Measurements from ENCODE around the gene KCNS1. TPM values are rescaled to one million over a fixed set of nuclear protein-coding genes. Genes with fewer than 3 reads are reported as not detected.

The KCNS1 gene
- total RNA-seq, 1 donor from 2014 or later, result 2.2 TPM

DNA sequence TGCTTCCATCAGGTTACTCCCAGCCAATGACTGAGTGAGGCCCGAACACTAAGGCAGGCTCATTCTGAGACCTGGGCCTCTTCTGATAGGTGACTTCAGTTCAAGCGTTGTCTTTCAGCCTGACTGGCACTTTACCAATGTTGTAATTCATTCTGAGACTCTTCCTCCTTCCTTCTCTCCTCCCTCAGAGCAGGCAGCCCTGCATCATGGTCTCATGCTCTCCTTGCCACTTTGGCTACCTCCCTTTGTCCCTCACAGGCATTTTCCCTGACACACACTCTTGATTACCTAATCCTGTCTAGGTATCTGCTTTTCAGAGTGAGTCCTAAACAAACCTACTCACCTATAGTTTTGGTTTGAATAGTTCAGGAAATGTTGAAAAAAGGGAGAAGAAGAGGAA lies 36.0 kb upstream of the KCNS1 start:
- no peak overlapping the region for H3K4me3 Mint-ChIP-seq (ENCODE audit: unreplicated experiment)
- H3K27me3 Mint-ChIP-seq (ENCODE audit: low read depth, unreplicated experiment), result no peaks in the 10 kb centered on the region
- Histone ChIP-seq H3K79me2 (ENCODE audit: insufficient read depth, low read length) (no peaks in the 10 kb centered on the region), H3K9ac (ENCODE audit: low read length) (no peak overlapping the region), H3K4me2 (ENCODE audit: low read length) (no peak overlapping the region), H3K4me1 (ENCODE audit: insufficient read depth, low read length) (no peaks in the 10 kb centered on the region), H3K36me3 (ENCODE audit: insufficient read depth, low read length) (no peaks in the 10 kb centered on the region), H3K4me3 (ENCODE audit: insufficient read depth, low read depth, low read length) (no peak overlapping the region), H2AFZ (ENCODE audit: low read depth, low read length) (no peak overlapping the region), H3K9me3 (ENCODE audit: insufficient read depth, low read depth, low read length) (no peaks in the 10 kb centered on the region), H3K27ac (ENCODE audit: low read depth, low read length) (no peak overlapping the region), H3K27me3 (ENCODE audit: insufficient read depth, low read length) (peaks cover 8% of the 10 kb centered on the region), H4K20me1 (ENCODE audit: insufficient read depth, low read length) (no peaks in the 10 kb centered on the region)
- no peak overlapping the region for H3K27ac Mint-ChIP-seq (ENCODE audit: unreplicated experiment)
- peaks cover 1% of the 10 kb centered on the region for H3K9me3 Mint-ChIP-seq (ENCODE audit: unreplicated experiment)
- TF ChIP-seq, protein P1, sequence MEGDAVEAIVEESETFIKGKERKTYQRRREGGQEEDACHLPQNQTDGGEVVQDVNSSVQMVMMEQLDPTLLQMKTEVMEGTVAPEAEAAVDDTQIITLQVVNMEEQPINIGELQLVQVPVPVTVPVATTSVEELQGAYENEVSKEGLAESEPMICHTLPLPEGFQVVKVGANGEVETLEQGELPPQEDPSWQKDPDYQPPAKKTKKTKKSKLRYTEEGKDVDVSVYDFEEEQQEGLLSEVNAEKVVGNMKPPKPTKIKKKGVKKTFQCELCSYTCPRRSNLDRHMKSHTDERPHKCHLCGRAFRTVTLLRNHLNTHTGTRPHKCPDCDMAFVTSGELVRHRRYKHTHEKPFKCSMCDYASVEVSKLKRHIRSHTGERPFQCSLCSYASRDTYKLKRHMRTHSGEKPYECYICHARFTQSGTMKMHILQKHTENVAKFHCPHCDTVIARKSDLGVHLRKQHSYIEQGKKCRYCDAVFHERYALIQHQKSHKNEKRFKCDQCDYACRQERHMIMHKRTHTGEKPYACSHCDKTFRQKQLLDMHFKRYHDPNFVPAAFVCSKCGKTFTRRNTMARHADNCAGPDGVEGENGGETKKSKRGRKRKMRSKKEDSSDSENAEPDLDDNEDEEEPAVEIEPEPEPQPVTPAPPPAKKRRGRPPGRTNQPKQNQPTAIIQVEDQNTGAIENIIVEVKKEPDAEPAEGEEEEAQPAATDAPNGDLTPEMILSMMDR (IDR thresholded peaks at IDR 0.05; ENCODE audit: insufficient read depth, low read depth, low read length), result no peak
- no peak for TF ChIP-seq EZH2 (IDR thresholded peaks at IDR 0.05; ENCODE audit: insufficient read depth, low read length)
- no peak for FAIRE-seq
- no peaks in the 10 kb centered on the region for H3K4me1 Mint-ChIP-seq (ENCODE audit: low read depth, unreplicated experiment)
- no peaks in the 10 kb centered on the region for H3K36me3 Mint-ChIP-seq (ENCODE audit: low read depth, unreplicated experiment)
- DNase-seq (ENCODE audit: low read depth), result no peak

DNA sequence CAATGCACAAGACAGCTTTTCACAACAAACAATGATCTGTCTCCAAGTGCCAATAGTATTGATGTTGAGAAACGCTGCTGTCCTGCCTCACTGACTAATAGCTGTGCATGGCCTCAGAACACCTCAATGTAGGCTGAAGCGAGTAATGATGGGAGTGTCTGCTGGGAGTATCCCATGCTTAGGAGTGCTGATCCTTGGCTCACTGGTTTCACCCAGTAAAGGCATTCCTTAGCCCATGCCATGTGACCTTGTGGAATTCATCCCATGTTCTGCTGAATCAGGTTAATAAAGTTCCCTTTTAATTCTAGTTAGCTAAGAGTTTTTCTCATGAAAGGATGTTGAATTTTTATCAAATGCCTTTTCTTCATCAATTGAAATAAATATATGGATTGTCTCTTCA lies 27.2 kb upstream of the KCNS1 start:
- H3K4me1 Mint-ChIP-seq (ENCODE audit: low read depth, unreplicated experiment), result no peaks in the 10 kb centered on the region
- Histone ChIP-seq H3K27me3 (ENCODE audit: insufficient read depth, low read length) (peaks cover 17% of the 10 kb centered on the region), H3K9ac (ENCODE audit: low read length) (no peak overlapping the region), H3K4me2 (ENCODE audit: low read length) (no peak overlapping the region), H2AFZ (ENCODE audit: low read depth, low read length) (no peak overlapping the region), H3K27ac (ENCODE audit: low read depth, low read length) (no peak overlapping the region), H4K20me1 (ENCODE audit: insufficient read depth, low read length) (no peaks in the 10 kb centered on the region), H3K36me3 (ENCODE audit: insufficient read depth, low read length) (no peaks in the 10 kb centered on the region), H3K9me3 (ENCODE audit: insufficient read depth, low read depth, low read length) (no peaks in the 10 kb centered on the region), H3K4me1 (ENCODE audit: insufficient read depth, low read length) (no peaks in the 10 kb centered on the region), H3K79me2 (ENCODE audit: insufficient read depth, low read length) (no peaks in the 10 kb centered on the region), H3K4me3 (ENCODE audit: insufficient read depth, low read depth, low read length) (no peak overlapping the region)
- FAIRE-seq (no peak), DNase-seq (ENCODE audit: low read depth) (no peak)
- H3K27ac Mint-ChIP-seq (ENCODE audit: unreplicated experiment), result no peak overlapping the region
- no peak for TF ChIP-seq EZH2 (IDR thresholded peaks at IDR 0.05; ENCODE audit: insufficient read depth, low read length)
- TF ChIP-seq, protein P1 (IDR thresholded peaks at IDR 0.05; ENCODE audit: insufficient read depth, low read depth, low read length), result no peak
- H3K9me3 Mint-ChIP-seq (ENCODE audit: unreplicated experiment), result peaks cover 6% of the 10 kb centered on the region
- no peaks in the 10 kb centered on the region for H3K36me3 Mint-ChIP-seq (ENCODE audit: low read depth, unreplicated experiment)
- no peak overlapping the region for H3K4me3 Mint-ChIP-seq (ENCODE audit: unreplicated experiment)
- peaks cover 14% of the 10 kb centered on the region for H3K27me3 Mint-ChIP-seq (ENCODE audit: low read depth, unreplicated experiment)

DNA sequence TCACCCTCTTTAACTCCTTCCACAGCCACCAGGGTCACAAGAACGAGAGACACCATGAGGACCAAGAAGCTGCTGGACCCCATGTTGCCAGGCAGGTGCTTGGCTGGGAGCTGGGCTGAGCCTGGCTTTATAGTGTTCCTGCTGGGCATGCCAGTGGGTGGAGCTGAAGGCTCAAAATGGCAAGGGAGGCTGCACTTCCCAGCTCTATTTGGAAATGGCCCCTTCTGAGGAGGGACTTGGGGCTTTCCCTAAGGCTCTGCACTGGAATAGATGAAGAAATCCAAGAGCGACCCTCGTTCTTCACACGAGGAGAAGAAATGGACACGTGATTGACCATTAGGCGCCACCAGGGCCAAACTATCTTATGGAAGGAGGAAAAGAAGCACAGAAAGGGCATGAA lies 23.4 kb upstream of the KCNS1 start, which contains the start of gene WFDC12:
Gene WFDC12 (minus strand): TSS at position 101 of the 400 bp plus-strand sequence. CDS start 18 bp downstream, at position 83.
- Mint-ChIP-seq H3K27ac (ENCODE audit: unreplicated experiment) (no peak within 1 kb of the TSS), H3K9me3 (ENCODE audit: unreplicated experiment) (peaks cover 15% of the 10 kb centered on the region), H3K36me3 (ENCODE audit: low read depth, unreplicated experiment) (no peaks in the 10 kb centered on the region), H3K4me1 (ENCODE audit: low read depth, unreplicated experiment) (no peaks in the 10 kb centered on the region), H3K4me3 (ENCODE audit: unreplicated experiment) (no peak within 1 kb of the TSS), H3K27me3 (ENCODE audit: low read depth, unreplicated experiment) (peaks cover 14% of the 10 kb centered on the region)
- FAIRE-seq, result no peak
- H3K27me3 ChIP-seq (ENCODE audit: insufficient read depth, low read length), result peaks cover 9% of the 10 kb centered on the region
- H3K36me3 ChIP-seq (ENCODE audit: insufficient read depth, low read length), result no peaks in the 10 kb centered on the region
- H3K79me2 ChIP-seq (ENCODE audit: insufficient read depth, low read length), result no peaks in the 10 kb centered on the region
- no peak for DNase-seq (ENCODE audit: low read depth)
- H3K9ac ChIP-seq (ENCODE audit: low read length), result no peak within 1 kb of the TSS
- TF ChIP-seq EZH2 (IDR thresholded peaks at IDR 0.05; ENCODE audit: insufficient read depth, low read length), result no peak
- TF ChIP-seq, protein P1 (IDR thresholded peaks at IDR 0.05; ENCODE audit: insufficient read depth, low read depth, low read length), result no peak
- H2AFZ ChIP-seq (ENCODE audit: low read depth, low read length), result no peak within 1 kb of the TSS
- H3K4me1 ChIP-seq (ENCODE audit: insufficient read depth, low read length), result no peaks in the 10 kb centered on the region
- no peaks in the 10 kb centered on the region for H4K20me1 ChIP-seq (ENCODE audit: insufficient read depth, low read length)
- no peak within 1 kb of the TSS for H3K4me3 ChIP-seq (ENCODE audit: insufficient read depth, low read depth, low read length)
- no peaks in the 10 kb centered on the region for H3K9me3 ChIP-seq (ENCODE audit: insufficient read depth, low read depth, low read length)
- H3K4me2 ChIP-seq (ENCODE audit: low read length), result no peak within 1 kb of the TSS
- no peak within 1 kb of the TSS for H3K27ac ChIP-seq (ENCODE audit: low read depth, low read length)
